ENCODE data around the gene AZI2.

The AZI2 gene

DNA sequence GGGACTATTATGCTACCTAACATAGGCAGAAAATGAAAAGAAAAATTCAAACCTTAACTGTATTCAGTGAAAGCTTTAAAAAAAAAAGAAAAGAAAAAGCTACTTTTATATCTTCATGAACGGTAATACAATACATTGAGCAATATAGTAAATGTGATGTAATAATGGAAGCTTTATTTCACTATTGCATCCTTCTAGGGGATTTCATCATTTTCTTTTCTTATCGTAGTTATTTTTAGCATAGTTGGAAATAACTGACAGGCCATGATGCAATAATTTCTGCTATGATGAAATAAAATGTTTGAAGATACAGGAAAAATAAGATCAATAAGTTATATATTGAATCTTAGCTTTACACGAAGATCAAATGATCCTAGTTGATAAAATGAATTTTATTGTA lies 40.4 kb downstream of the AZI2 start:
- FAIRE-seq (no peak), DNase-seq (ENCODE audit: insufficient read length, low spot score) (no peak)

DNA sequence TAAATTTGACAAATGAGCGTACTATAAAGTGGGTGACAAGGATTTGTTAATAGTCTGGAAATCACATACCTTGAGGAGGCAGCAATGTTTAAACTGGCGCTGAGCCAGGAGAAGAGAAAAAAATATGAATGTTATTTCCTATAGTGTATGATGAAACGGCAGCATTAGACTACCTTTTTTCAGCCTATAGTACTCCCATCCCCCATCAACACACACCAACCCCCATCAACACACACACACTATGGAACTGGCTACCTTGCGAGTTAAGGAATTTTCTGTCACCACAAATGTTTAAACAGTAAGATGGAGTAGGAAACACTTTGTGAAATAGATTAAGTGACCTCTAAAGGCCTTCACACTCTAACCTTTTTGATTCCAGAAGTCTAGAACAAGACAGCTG lies 46.9 kb downstream of the AZI2 start:
- FAIRE-seq (no peak), DNase-seq (ENCODE audit: insufficient read length, low spot score) (no peak)

DNA sequence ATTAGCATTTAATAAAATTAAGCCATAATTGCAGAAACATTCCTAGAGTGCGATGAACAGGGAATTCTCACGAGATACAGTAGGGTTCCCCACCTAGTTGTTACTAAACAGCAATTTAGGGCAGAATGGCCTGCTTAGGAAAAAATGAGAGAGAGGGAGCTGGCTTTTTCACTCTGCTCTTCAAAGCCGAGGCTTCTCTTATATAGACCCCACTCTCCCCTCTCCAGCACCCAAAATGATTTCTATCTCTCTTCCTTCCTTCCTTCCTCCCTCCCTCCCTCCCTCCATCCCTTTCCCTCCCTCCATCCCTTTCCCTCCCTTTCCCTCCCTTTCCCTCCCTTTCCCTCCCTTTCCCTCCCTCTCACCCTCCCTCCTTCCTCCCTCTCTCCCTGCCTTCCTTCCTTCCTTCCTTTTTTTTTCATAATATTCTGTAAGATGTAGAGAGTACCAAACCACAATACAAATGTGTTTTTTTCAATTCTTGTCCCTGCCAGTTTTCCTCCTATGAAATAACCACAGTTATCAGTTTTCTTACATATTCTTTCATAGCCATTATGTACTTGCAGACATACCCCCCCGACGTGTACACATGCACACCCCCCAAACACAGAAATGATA lies 48.2 kb downstream of the AZI2 start:
- DNase-seq (ENCODE audit: insufficient read length, low spot score) (no peak), FAIRE-seq (no peak)

DNA sequence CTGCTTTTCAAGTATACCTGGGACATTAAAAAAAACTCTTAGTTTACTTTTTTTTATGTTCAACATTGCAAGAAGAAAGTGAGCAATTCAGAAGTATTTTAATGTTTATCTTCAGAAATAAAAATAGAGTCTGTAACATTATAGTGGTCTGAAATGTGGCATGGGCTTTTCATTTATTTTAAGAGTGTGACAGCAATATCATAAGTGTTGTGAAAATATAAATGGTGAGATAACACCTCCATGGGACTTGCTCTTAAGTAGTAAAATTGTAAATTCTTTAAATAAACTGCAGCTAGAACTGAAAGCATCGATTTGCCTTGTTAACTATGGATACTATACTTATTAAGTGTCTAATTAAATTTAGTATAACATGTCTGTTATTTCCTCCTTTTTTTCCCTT lies 48.9 kb downstream of the AZI2 start:
- DNase-seq (ENCODE audit: insufficient read length, low spot score) (no peak), FAIRE-seq (no peak)

DNA sequence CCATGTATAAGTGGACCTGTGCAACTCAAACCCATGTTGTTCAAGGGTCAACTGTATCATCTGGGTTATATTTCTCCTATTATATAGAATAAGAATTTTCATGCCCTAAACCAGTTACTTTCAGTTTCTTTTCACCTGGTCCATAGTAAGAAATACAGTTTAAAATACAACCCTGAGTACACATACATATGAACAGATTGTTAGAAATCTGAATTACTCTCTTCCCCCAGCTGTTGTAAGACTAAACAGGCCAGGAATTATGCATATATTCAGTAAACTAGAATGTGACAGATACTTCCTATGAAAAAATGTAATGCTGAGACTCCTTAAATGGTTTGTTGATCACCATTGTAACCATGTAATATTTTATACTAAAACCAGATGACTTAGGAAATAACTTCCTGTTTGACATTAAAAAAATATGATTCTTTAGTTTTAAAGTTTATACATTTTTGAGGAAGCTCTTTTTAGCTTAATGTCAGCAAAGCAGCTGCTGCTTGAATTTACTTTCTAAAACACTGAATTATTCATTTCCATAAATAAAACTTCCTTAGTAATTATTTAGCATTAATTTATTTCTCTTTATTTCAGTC lies 52.6 kb downstream of the AZI2 start:
- FAIRE-seq = no peak
- DNase-seq (ENCODE audit: insufficient read length, low spot score) = no peak

DNA sequence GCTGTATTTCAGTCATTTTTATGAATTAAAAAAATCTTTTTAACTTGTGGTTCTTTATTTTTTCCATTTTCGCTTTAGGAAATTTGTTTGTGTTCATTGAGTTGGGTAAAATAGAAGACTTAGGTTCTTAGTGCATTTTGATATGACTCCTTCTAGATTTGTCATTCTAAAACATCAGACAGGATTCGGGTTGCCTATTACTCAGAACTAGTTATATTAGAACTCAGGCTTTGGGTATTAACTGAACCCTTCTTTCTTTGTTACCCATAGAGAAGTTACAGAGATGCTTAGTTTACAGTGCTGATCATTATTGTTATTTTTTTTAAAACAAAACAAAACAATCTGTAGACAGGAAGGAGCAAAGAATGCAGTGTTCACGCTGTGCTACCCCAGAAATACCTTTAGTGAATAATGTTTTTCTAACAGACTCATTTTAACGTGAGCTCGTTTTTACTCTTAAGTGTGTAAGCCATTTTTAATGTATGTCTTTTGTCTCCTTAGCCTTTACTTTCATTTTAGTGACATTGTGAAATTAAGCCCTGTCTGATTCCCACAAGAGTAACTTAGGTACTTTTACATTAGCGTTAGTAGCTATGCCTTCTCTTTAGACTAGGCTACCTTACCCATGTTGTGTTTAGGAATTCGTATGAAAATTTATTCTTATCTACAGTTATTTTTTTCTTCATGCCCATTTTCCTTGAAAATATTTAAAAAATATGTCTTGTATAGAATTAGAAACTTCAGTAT lies 53.8 kb downstream of the AZI2 start:
- no peak for FAIRE-seq
- no peak for DNase-seq (ENCODE audit: insufficient read length, low spot score)

DNA sequence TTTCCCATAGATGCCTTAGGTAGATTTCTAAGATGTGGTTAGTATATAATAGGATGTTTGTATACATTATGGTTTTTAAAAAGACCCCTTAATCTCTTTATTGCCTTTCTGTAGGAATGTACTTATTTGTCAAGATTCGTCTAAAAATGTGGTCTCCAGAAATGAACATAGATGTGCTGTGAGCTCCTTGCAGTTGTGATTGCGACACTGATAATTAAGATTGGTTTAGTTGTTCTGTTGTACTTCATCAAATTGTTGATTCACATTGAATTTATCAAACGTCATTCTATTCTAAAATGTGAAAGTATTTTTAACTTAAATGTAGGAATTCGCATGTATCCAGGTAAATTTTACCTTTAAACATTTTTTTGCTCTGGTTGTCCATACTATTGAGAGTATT lies 56.0 kb downstream of the AZI2 start:
- no peak for FAIRE-seq
- DNase-seq (ENCODE audit: insufficient read length, low spot score) = no peak

DNA sequence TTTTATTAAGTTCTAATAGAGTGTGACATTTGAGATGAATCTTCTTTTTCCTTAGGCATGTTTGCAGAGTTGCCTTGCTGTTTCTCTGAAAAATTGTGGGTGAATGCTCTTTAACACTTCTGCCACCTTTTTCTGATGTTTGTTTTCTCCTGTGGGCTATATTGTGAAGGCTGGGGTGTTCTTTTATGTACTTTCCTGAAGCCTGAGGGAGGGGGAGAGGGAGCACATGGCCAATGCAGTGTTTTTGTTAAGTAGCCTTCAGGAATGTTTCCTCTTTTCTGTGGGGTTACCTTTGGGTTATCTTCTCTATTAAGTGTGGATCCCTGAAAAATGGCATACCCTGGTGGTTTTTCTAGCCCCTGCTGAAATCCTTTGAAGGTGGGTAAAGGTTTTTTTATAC lies 57.0 kb downstream of the AZI2 start:
- DNase-seq (ENCODE audit: insufficient read length, low spot score) (no peak), FAIRE-seq (no peak)

DNA sequence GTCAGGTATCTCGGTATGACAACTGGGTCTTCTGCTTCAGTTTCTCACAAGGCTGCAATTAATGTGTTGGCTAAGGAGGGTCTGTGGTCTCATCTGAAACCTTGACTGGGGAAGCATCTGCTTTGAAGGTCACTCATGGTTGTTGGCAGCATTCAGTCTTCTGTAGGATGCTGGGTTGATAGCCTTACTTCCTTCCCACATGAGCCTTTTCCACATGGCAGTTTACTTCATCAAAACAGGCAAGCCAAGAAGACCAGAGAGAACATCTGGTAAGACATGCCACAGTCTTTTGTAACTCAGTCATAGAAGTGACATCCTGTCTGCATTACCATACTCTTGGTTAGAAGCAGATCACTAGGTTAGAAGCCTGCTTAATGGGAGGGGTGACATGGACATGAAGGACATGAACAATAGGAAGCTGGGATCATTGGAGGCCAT lies 57.7 kb downstream of the AZI2 start:
- DNase-seq (ENCODE audit: insufficient read length, low spot score) (no peak), FAIRE-seq (no peak)

DNA sequence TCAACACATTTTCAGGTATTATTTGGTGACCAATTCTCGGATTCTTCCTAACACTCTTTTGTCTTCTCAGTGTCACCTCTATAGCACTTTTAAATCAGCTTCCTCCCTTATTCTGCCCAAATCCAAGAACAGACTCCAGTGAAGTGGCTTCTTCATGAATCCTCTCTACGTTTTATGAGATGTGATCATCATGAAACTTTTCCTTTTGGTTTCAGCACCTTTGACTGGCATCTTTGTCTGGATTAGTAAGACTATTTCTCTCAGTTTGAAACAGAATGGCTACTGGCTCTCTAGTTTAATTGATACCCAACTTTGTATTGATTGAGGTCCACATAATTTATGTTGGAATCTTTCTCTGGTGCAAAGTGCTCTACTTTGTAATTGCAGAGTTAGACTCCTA lies 61.6 kb downstream of the AZI2 start:
- no peak for DNase-seq (ENCODE audit: insufficient read length, low spot score)
- FAIRE-seq = no peak

DNA sequence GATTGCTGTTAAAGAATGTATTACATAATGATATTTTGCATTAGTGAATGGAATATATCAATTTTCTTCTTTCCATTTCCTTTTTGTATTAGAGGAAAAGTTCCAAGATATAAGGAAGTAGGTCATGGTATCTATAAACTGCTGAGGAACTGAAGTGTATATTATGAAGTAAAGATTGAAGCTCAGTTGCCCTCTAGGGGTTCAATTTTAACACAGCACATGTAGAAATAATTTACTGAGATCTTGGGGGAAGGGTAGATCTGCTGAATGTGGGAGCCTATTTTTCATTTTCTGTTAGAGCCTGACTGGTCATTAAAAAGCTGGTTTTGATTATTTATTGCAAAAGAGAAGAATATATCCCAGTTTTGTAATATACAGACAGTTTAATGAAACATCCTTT lies 62.0 kb downstream of the AZI2 start:
- FAIRE-seq (no peak), DNase-seq (ENCODE audit: insufficient read length, low spot score) (peak; percentile 19)

DNA sequence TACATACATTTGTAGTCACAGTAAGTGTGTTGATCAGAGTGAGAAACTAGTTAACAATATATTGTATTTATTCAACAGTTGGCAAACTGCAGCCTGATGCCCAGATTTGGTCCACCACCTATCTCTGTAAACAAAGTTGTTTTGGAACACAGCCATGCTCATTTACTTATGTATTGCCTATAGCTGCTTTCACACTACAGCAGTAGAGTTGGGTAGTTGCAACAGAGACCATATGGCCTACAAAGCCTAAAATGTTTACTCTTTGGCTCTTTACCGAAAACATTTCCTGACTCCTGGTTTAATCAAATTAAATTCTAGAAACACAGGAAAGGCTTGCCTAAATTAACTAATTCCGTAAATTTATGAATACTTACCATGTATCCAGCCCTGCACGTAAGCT lies 67.8 kb downstream of the AZI2 start:
- FAIRE-seq = no peak

DNA sequence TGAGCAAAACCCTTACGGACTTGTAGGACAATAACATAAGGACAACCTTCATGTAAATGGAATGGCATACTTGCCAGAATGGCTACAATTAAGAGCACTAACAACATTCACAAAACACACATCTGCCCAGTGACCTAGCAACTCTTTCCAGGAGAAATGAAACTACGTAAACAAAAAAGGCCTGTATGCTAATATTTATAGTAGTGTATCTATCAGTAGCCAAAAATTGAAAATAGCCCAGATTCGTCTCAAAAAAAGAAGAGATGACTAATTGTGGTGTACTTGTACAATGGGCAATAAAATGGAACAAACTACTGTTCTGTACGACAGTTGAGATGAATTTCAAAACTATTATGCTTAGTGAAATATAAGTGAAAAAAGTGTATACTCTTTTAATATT lies 68.9 kb downstream of the AZI2 start:
- FAIRE-seq (no peak), DNase-seq (ENCODE audit: insufficient read length, low spot score) (no peak)

More for the DNA sequence above, 67.8 kb downstream of the AZI2 start:
- no peak for DNase-seq (ENCODE audit: insufficient read length, low spot score)

DNA sequence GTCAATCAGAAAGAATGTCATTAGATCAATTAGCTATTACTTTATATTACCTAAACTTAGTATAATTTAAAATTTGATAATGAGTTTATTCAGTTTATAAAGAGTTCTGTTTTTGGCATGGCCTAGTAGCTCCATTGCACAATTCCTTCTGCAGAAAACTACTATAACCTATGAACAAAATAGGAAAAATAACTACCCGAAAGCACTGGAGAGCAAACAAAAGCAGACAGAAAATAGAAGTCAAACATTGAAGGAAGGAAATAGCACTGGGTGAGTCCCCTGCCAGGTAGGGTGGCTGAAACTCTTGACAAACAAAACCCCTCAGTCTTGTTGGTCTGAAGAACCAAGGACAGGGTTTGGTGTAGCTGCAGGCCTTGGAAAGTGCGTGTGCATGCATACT lies 69.7 kb downstream of the AZI2 start:
- no peak for DNase-seq (ENCODE audit: insufficient read length, low spot score)
- no peak for FAIRE-seq

DNA sequence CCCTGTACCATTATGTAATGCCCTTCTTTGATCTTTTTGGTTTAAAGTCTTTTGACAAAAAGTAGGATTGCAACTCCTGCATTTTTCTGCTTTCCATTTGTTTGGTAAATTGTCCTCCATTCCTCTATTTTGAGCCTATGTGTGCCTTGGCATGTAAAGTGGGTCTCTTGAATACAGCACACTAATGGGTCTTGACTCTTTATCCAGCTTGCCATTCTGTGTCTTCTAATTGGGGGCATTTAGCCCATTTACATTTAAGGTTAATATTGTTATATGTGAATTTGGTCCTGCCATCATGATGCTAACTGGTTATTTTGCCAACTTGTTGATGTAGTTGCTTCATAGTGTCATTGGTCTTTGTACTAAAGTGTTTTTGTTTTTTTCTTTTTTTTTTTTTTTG lies 74.8 kb downstream of the AZI2 start:
- FAIRE-seq (no peak), DNase-seq (ENCODE audit: insufficient read length, low spot score) (no peak)
